A172 (cell line): Measurements from ENCODE around the gene SMG5. TPM values are rescaled to one million over a fixed set of nuclear protein-coding genes. Genes with fewer than 3 reads are reported as not detected.

ENCODE experiments used
- DNase-seq: peaks from one replicate; pipeline ENCODE4 v3.0.0-alpha.2; 2015; ENCODE audit warnings: low spot score
- total RNA-seq: library from RNA; depleted of rRNA; stranded (reverse); fragments of >200 nt; shearing (Covaris generic); gene quantifications from 2 replicates; pipeline ENCODE4 v1.2.3, GENCODE V29; 2014

Gene SMG5
- total RNA-seq, 1 experiment from 2014 or later, result 116 TPM

GRCh38 chr1:156281693-156282478 is 739 bp downstream of the SMG5 start:
- DNase-seq, result peak; percentile 47

DNA sequence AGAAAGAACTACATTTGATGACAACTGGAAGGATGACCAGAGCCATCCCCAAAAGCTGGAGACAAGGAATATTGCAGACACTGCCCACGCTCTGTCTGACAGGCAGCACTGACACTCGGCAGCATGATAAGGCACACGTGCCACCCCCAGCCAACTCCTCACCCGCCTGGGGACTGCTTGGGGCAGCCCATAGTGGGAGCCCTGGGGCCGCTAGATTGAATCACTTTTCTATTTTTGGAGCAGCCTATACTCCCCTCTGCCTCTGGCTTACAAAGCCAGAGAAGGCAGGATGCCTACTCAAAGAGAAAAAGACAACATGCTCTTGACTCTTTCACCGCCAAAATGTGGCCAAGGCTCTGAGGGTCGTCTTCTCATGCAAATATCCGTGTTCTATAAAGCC is 1.3 kb downstream of the SMG5 start:
- peak; percentile 63 for DNase-seq

DNA sequence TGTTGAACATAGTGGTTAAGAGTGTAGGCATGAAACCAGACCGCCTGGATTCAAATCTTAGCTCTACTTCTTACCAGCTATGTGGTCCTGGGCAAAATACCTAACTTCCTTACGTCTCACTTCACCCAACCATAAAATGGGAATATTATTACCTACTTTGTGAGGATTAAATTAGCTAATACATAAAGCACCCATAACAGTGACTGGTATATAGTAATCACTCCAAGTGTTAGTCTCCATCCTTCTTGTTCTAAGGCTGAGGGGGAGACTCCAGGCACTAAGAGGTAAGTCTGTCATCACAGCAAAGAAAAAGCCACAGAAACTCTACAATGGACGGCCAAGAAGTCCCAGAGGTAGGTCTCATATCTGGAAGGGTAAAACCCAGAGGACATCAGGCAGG is 2.8 kb downstream of the SMG5 start:
- DNase-seq, result no peak

GRCh38 chr1:156276966-156277381 is 5.7 kb downstream of the SMG5 start:
- no peak for DNase-seq

- DNase-seq, result no peak
These were observed 6.1 kb downstream of the SMG5 start for GRCh38 chr1:156276532-156276931.

GRCh38 chr1:156270314-156270713 is 12.3 kb downstream of the SMG5 start:
- DNase-seq, result no peak

DNA sequence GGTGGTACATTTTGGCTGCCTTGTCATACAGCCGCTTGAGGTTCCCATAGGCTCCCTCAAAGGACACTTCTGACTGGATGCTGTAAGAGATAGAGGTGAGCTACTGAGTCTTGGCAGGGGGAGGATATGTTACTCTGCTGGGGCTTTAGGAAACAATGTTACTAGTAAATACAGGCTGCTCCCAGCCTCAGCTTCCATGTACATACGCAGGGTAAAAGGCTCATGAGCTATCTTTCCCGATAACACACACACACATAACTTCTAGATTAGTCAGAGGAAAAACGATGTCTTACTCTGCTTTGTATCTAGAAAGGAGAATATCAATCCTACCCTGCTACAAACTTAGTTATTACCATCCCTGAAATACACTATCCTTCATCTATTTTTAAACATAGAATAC is 14.3 kb downstream of the SMG5 start:
- DNase-seq, result peak; percentile 76

- no peak for DNase-seq
These were observed 16.6 kb downstream of the SMG5 start for GRCh38 chr1:156266051-156266450.

GRCh38 chr1:156263288-156263655 is 19.4 kb downstream of the SMG5 start:
- no peak for DNase-seq

DNA sequence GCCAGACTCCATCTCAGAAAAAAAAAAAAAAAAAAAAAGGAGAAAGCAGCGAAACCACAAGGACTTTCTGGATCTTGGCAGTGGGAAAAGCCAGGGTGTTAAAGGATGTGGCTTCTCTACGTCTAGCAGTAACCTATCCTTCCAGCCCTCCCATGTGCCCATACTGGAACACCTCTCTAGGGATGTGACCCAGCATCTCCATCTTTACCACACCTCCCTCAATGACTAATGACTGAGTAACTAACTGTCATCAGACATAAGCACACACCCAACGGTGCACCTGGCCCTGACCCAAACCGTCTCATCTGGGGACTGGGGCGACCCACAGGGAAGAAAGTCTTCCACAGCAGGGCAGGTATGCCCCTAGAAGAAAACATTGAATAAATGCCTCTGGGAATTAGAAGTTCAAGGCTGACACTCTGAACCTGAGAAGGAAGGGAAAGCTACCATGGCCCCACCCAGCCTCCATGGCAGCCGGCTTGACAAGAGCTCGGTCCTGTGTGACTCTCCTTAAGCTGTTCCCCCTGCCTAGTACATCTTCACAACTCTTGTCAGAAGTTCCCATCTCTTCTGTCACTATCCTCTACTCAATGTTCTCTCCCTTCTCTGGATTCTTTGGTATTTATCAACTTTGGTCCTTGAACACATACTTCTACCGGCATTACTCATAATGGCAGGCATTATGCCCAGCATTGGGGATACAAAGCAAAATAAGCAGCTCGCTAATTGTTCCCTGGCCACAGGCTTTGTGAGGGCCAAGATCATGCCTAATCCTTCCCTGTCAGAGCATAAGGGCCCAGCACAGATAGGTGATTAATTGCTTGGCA is 20.0 kb downstream of the SMG5 start:
- DNase-seq, result peak; percentile 99

GRCh38 chr1:156260896-156261295 is 21.7 kb downstream of the SMG5 start:
- peak; percentile 34 for DNase-seq

- DNase-seq, result peak; percentile 58
These were observed 22.8 kb downstream of the SMG5 start for GRCh38 chr1:156259805-156260204.

GRCh38 chr1:156258859-156259258 is 23.8 kb downstream of the SMG5 start:
- DNase-seq, result no peak

DNA sequence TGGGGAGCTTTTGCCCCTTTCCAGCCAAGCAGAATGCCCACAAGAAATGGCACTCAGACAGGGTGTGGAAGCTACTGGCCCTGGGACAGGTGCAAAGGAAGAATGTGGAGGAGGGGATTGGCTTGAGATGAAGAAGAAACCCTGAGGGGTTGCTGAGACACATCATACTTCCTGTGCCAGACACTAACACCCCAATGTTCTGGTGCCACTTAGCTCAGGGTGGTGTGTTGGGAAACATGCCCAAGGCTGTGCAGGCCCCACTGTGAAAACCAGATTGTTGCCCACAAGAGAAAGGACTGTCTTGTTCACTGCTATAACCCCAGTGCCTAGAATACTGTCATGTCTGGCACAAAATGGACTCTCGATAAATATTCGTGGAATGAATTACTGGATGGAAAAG is 24.9 kb downstream of the SMG5 start:
- DNase-seq, result no peak

- DNase-seq, result no peak
These were observed 29.0 kb downstream of the SMG5 start for GRCh38 chr1:156253634-156254033.

DNA sequence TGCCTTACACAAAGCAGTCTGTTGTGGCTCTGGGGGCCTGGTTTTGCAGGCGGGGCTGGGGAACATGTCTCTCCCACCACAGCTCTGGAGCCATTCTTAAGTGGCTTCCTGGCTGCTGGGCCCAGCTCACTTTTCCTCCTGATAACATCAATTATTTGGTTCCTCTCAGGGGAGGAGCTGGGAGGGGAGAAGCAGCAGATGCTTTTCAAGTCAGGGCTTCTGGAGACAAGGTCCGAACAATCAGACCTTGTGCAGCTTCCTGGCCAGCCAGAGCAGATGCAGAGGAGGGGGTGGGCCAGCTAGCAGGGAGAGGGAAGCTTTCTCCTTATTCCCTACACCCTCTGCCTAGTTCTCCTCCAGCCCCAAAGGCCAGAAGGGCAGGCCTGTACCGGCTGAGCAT is 31.1 kb downstream of the SMG5 start:
- no peak for DNase-seq

- DNase-seq, result no peak
These were observed 33.0 kb downstream of the SMG5 start for GRCh38 chr1:156249593-156249992.

DNA sequence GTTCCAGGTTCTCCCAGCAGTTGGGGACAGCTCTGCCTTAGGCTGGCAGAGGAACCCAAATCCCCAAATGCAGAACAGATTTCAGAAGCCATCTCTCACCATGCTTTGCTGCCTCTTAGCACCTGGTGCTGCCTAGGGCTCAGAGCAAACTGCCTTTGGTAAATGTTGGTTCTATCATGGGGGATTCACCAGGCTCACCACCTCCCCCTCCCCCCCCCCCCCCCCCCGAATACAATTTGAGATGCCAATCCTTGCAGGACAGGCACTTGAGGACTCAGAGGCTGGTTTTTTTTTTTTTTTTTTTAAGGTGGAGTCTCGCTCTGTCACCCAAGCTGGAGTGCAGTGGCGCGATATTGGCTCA is 34.3 kb downstream of the SMG5 start:
- no peak for DNase-seq

- DNase-seq, result peak; percentile 41
These were observed 34.9 kb downstream of the SMG5 start, which contains the start of gene PAQR6 for GRCh38 chr1:156247460-156248322. TSS of gene PAQR6 (minus strand) at chr1:156248056. CDS start at chr1:156246731, 1,325 bp downstream.

DNA sequence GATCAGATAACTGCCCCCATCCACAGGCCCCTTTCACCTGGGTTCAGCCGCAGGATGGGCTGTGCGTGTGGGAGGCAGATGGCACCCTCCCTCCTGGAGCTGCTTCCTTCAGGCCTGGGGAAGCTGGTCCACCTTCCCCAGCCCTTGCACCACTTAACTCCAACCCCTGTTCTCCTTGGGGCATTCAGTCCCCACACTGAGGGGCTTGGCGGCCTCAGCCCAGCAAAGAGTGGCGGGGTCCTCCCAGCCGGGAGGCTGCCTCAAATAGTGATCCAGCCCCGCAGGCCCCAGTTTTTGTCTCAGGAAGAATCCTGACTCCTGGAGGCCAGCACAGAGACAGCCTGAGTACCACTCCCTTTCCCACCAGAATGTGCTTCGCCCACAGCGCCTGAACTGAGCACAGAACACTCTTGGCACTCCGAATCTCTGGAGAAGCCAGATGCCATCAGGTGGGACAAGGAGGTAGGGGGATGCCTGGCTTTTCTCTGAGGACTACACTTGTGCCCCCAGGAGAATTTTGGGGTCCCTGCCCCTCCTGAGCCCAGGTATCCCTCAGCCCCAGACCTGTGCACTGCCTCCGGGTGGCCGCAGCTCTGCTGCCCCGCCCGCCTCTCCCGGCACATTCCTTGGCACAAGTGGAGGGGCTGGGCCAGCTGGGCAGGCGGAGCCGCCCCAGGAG is 35.7 kb downstream of the SMG5 start:
- DNase-seq, result no peak

GRCh38 chr1:156246241-156246780 is 36.3 kb downstream of the SMG5 start:
- no peak for DNase-seq
